ENCODE measurements around the gene NT5C1A. TPM values are rescaled to one million over a fixed set of nuclear protein-coding genes. Genes with fewer than 3 reads are reported as not detected.

The NT5C1A gene
- polyA plus RNA-seq, 2 of the 4 experiments (the other 2 are of a cell fraction) = not detected

- ChIA-PET POLR2A (interaction anchor here (0.9 kb wide), 1 partner anchor 144 kb away, joined by 9 read pairs; the partner anchor contains the start of gene PABPC4), CTCF (interaction anchor here (0.6 to 1.7 kb wide), 23 partner anchors 8 to 622 kb away, joined by 3 to 9 read pairs (median 3); partner anchors contain the start of gene PPIE)
- ATAC-seq = peak; percentile 69 to 71
- WGBS (ENCODE audit: missing lambda C conversion rate) = 38% methylated on average over 7 of the region's 7 CpGs
- Histone ChIP-seq H3K4me2 (no peak overlapping the region), H3K4me3 (no peak overlapping the region), H3K4me1 (no peaks in the 10 kb centered on the region), H3K27ac (no peak overlapping the region), H3K9me3 (no peaks in the 10 kb centered on the region)
- FAIRE-seq = no peak
- peak in 1 of 2 experiments; percentile 56 for DNase-seq (ENCODE audit: low read depth in 1 of 2, low spot score in 1 of 2)
- TF ChIP-seq ZFP36 (IDR thresholded peaks at IDR 0.05; ENCODE audit: borderline replicate concordance, partially characterized antibody) (no peak), RAD21 (conservative IDR thresholded peaks at IDR 0.05 in 1 of 2, IDR thresholded peaks at IDR 0.05 in 1 of 2) (peak; percentile 75 to 78), FOXS1 (CRISPR knock-in tag; IDR thresholded peaks at IDR 0.05) (no peak), ELK1 (IDR thresholded peaks at IDR 0.05; ENCODE audit: low read depth, low read length) (no peak), KDM5A (IDR thresholded peaks at IDR 0.05) (no peak), MAFK (IDR thresholded peaks at IDR 0.05; ENCODE audit: partially characterized antibody) (peak; percentile 11), MAZ (IDR thresholded peaks at IDR 0.05; ENCODE audit: borderline replicate concordance, low read depth, low read length) (no peak), RCOR1 (IDR thresholded peaks at IDR 0.05; ENCODE audit: low read depth, low read length) (no peak), HOXB13 (CRISPR knock-in tag; IDR thresholded peaks at IDR 0.05; ENCODE audit: low read depth) (no peak), CTCF (IDR thresholded peaks at IDR 0.05) (peak; percentile 67), NPAS2 (CRISPR knock-in tag; IDR thresholded peaks at IDR 0.05; ENCODE audit: borderline replicate concordance) (no peak), CBX8 (IDR thresholded peaks at IDR 0.05) (no peak), RARB (CRISPR knock-in tag; IDR thresholded peaks at IDR 0.05) (no peak), SMC3 (IDR thresholded peaks at IDR 0.05) (peak; percentile 57), HEYL (CRISPR knock-in tag; IDR thresholded peaks at IDR 0.05) (no peak), KDM1A (IDR thresholded peaks at IDR 0.05; ENCODE audit: low read depth) (no peak), NR3C1 (IDR thresholded peaks at IDR 0.05) (no peak), EHMT2 (IDR thresholded peaks at IDR 0.05; ENCODE audit: low read depth) (no peak), HOXB5 (CRISPR knock-in tag; IDR thresholded peaks at IDR 0.05) (no peak), MAX (IDR thresholded peaks at IDR 0.05) (no peak), REST (IDR thresholded peaks at IDR 0.05) (no peak), E2F6 (IDR thresholded peaks at IDR 0.05; ENCODE audit: borderline replicate concordance, low read depth) (no peak), PHF8 (IDR thresholded peaks at IDR 0.05; ENCODE audit: borderline replicate concordance, low read depth) (no peak), RNF2 (IDR thresholded peaks at IDR 0.05; ENCODE audit: borderline replicate concordance, low read depth) (no peak), JUNB (IDR thresholded peaks at IDR 0.05) (no peak), BHLHE40 (IDR thresholded peaks at IDR 0.05; ENCODE audit: low read depth, low read length) (no peak), ZC3H11A (IDR thresholded peaks at IDR 0.05) (peak; percentile 42), POLR2AphosphoS2 (conservative IDR thresholded peaks at IDR 0.05; ENCODE audit: low read length) (no peak), USF2 (IDR thresholded peaks at IDR 0.05) (no peak), ESRRA (IDR thresholded peaks at IDR 0.05; ENCODE audit: borderline replicate concordance, low read length) (no peak), FOSL2 (IDR thresholded peaks at IDR 0.05) (no peak), FOSL2 (CRISPR knock-in tag; IDR thresholded peaks at IDR 0.05) (no peak), EHF (CRISPR knock-in tag; IDR thresholded peaks at IDR 0.05) (no peak)
Measured at GRCh38 chr1:39720094-39720999, 48.4 kb upstream of the NT5C1A start.
